Measurements from ENCODE around the gene UBASH3A.

The UBASH3A gene

DNA sequence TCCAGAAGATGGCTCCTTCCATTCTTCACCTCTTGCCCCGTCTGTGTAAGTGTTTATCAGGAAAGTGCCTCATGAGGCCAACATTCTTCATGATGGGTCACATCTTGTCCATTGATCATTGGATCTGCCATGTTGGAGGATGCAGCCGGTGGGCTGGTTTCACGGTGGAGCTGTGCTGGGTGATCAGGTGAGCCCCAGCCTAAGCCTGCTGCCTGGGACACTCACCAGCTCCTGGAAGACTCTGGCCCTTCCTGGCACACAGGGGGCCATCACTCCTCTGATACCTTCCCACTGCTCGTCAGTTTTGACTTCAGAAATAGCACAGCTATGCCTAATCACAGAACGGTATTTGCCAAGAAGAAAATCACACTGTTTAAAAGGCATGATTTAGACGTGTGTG is 38.3 kb downstream of the UBASH3A start:
- DNase-seq (ENCODE audit: low read depth) = no peak
- H3K4me3 ChIP-seq (replicated peaks; ENCODE audit: low read depth, low read length) = no peak overlapping the region
- no peak for TF ChIP-seq CTCF (IDR thresholded peaks at IDR 0.05; ENCODE audit: low read length, missing control alignments)

- TF ChIP-seq CTCF (IDR thresholded peaks at IDR 0.05; ENCODE audit: low read length, missing control alignments) = no peak
- no peak overlapping the region for H3K4me3 ChIP-seq (replicated peaks; ENCODE audit: low read depth, low read length)
- no peak for DNase-seq (ENCODE audit: low read depth)
Measured at GRCh38 chr21:42443181-42443785, 39.6 kb downstream of the UBASH3A start.

GRCh38 chr21:42443876-42444744 is 40.4 kb downstream of the UBASH3A start:
- no peak for DNase-seq (ENCODE audit: low read depth)
- no peak overlapping the region for H3K4me3 ChIP-seq (replicated peaks; ENCODE audit: low read depth, low read length)
- no peak for TF ChIP-seq CTCF (IDR thresholded peaks at IDR 0.05; ENCODE audit: low read length, missing control alignments)

GRCh38 chr21:42444745-42445059 is 41.0 kb downstream of the UBASH3A start:
- no peak overlapping the region for H3K4me3 ChIP-seq (replicated peaks; ENCODE audit: low read depth, low read length)
- DNase-seq (ENCODE audit: low read depth) = no peak
- no peak for TF ChIP-seq CTCF (IDR thresholded peaks at IDR 0.05; ENCODE audit: low read length, missing control alignments)

DNA sequence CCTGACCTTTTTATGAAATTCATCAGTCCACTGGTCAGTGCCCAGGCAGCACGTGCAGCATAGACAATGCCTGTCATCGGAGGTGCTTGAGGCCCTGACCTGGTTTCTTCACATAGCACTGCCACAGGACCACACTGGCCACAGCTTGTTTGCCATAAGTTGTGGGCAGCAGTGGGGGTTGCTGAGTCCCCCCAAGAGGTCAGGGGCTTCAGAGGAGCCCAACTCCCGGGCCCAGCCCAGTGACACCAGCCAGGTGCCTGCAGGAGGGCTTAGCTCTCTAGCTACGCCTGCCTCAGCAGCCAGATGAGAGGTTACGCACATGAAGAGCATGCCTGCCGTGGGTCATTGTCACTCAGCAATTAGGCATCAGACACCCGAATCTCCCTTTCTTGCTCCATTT is 41.6 kb downstream of the UBASH3A start:
- DNase-seq (ENCODE audit: low read depth) = no peak
- TF ChIP-seq CTCF (IDR thresholded peaks at IDR 0.05; ENCODE audit: low read length, missing control alignments) = no peak
- no peak overlapping the region for H3K4me3 ChIP-seq (replicated peaks; ENCODE audit: low read depth, low read length)

DNA sequence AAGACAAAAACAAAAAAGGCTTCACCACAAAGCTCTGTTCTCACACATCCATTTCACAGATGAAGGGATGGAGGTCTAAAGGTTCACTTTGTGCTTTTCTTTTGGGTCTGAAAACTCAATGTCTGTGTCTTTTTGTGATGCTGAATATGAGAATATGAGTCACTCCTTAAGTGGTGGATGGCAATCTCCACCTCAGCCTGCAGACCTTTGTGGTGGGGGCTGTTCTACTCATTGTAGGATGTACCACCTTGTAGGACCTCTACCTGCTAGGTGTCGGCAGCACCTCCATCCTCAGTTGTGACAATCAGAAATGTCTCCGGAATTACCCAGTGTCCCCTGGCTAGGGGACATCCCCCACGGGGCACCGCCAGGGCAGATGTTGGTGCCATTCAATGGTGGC is 42.8 kb downstream of the UBASH3A start:
- no peak for TF ChIP-seq CTCF (IDR thresholded peaks at IDR 0.05; ENCODE audit: low read length, missing control alignments)
- no peak for DNase-seq (ENCODE audit: low read depth)
- H3K4me3 ChIP-seq (replicated peaks; ENCODE audit: low read depth, low read length) = no peak overlapping the region

GRCh38 chr21:42447182-42447581 is 43.5 kb downstream of the UBASH3A start:
- no peak overlapping the region for H3K4me3 ChIP-seq (replicated peaks; ENCODE audit: low read depth, low read length)

More at GRCh38 chr21:42447182-42447581, 43.5 kb downstream of the UBASH3A start:
- no peak for TF ChIP-seq CTCF (IDR thresholded peaks at IDR 0.05; ENCODE audit: low read length, missing control alignments)
- DNase-seq (ENCODE audit: low read depth) = no peak

Data from fibroblast of pulmonary artery (primary cell).